Liver (tissue), 9 donors: ENCODE results near the gene MEG3. TPM values are rescaled to one million over a fixed set of nuclear protein-coding genes. Genes with fewer than 3 reads are reported as not detected.

Experiments
- DNase-seq: peaks from one replicate; pipeline ENCODE4 v3.0.0-alpha.2; 2017; ENCODE audit warnings: low spot score
- H3K27ac ChIP-seq, 2 donors: one replicate each; pipeline ENCODE4 v1.7.0; 2013; ENCODE audit warnings: inconsistent platforms in 2 of 2, low read length in 2 of 2, control low read depth in 1 of 2, low read depth in 1 of 2, mild to moderate bottlenecking in 1 of 2
- H3K27me3 ChIP-seq, 4 donors: one replicate each; pipeline versions ENCODE4 v1.6.1 to v1.7.0; 2013; ENCODE audit warnings: low read length in 3 of 4, inconsistent platforms in 1 of 4, mild to moderate bottlenecking in 1 of 4, moderate library complexity in 1 of 4; ENCODE audit not compliant: control insufficient read depth in 4 of 4, insufficient read depth in 4 of 4
- H3K36me3 ChIP-seq, 4 donors: one replicate each; pipeline versions ENCODE4 v1.6.1 to v1.7.0; 2013; ENCODE audit warnings: low read length in 3 of 4, mild to moderate bottlenecking in 3 of 4, low read depth in 1 of 4, moderate library complexity in 1 of 4; ENCODE audit not compliant: control insufficient read depth in 4 of 4, insufficient read depth in 3 of 4
- H3K4me1 ChIP-seq, 4 donors: one replicate each; pipeline versions ENCODE4 v1.6.1 to v1.7.0; 2013; ENCODE audit warnings: low read length in 3 of 4, mild to moderate bottlenecking in 3 of 4, moderate library complexity in 1 of 4; ENCODE audit not compliant: control insufficient read depth in 4 of 4, insufficient read depth in 4 of 4
- H3K4me3 ChIP-seq, 3 donors: one replicate each; pipeline versions ENCODE4 v1.6.1 to v1.7.0; 2013; ENCODE audit warnings: low read length in 3 of 3, control low read depth in 1 of 3, low read depth in 1 of 3, mild to moderate bottlenecking in 1 of 3
- H3K9ac ChIP-seq, 2 donors: one replicate each; pipeline ENCODE4 v1.7.0; 2013; ENCODE audit warnings: low read length in 2 of 2, mild to moderate bottlenecking in 2 of 2, moderate library complexity in 2 of 2, control low read depth in 1 of 2, low read depth in 1 of 2
- H3K9me3 ChIP-seq, 4 donors: one replicate each; pipeline versions ENCODE4 v1.6.1 to v1.7.0; 2013; ENCODE audit warnings: low read length in 3 of 4; ENCODE audit not compliant: control insufficient read depth in 4 of 4
- ATF3 ChIP-seq: IDR thresholded peaks from 2 replicates; pipeline ENCODE4 v1.6.1; 2016; ENCODE audit warnings: antibody characterized with exemption
- CTCF ChIP-seq: fragments of 150-350 bp; IDR thresholded peaks from 2 replicates; pipeline ENCODE4 v1.5.1; 2017; ENCODE audit warnings: improper control_type of control experiment, low read depth, low read length; ENCODE audit not compliant: missing input control
- EGR1 ChIP-seq, 2 donors: IDR thresholded peaks; 2 replicates each; pipeline ENCODE4 v1.6.1; 2016 to 2018; ENCODE audit warnings: antibody characterized with exemption in 2 of 2, low read depth in 2 of 2
- FOXA1 ChIP-seq: IDR thresholded peaks from 2 replicates; pipeline ENCODE4 v1.6.1; 2016; ENCODE audit warnings: antibody characterized with exemption
- FOXA2 ChIP-seq: IDR thresholded peaks from 2 replicates; pipeline ENCODE4 v1.6.1; 2016; ENCODE audit warnings: antibody characterized with exemption
- HNF4A ChIP-seq, 2 donors: conservative IDR thresholded peaks; 2 replicates each; pipeline ENCODE4 v1.6.1; 2016; ENCODE audit warnings: antibody characterized with exemption in 2 of 2, mild to moderate bottlenecking in 2 of 2
- HNF4G ChIP-seq: IDR thresholded peaks from 2 replicates; pipeline ENCODE4 v1.6.1; 2016; ENCODE audit warnings: antibody characterized with exemption
- MAX ChIP-seq: IDR thresholded peaks from 2 replicates; pipeline ENCODE4 v1.6.1; 2016; ENCODE audit warnings: antibody characterized with exemption
- NR2F2 ChIP-seq: IDR thresholded peaks from 2 replicates; pipeline ENCODE4 v1.6.1; 2016; ENCODE audit warnings: antibody characterized with exemption
- RAD21 ChIP-seq, 2 donors: IDR thresholded peaks; 2 replicates each; pipeline ENCODE4 v1.6.1; 2016; ENCODE audit warnings: antibody characterized with exemption in 2 of 2, mild to moderate bottlenecking in 2 of 2
- RXRA ChIP-seq, 2 donors: IDR thresholded peaks; 2 replicates each; pipeline ENCODE4 v1.6.1; 2017 to 2018; ENCODE audit warnings: antibody characterized with exemption in 2 of 2, mild to moderate bottlenecking in 1 of 2
- SP1 ChIP-seq: IDR thresholded peaks from 2 replicates; pipeline ENCODE4 v1.6.1; 2018; ENCODE audit warnings: antibody characterized with exemption, mild to moderate bottlenecking
- TAF1 ChIP-seq: conservative IDR thresholded peaks from 2 replicates; pipeline ENCODE4 v1.6.1; 2016; ENCODE audit warnings: antibody characterized with exemption, mild to moderate bottlenecking
- YY1 ChIP-seq: IDR thresholded peaks from 2 replicates; pipeline ENCODE4 v1.6.1; 2016; ENCODE audit warnings: antibody characterized with exemption, mild to moderate bottlenecking
- ZBTB33 ChIP-seq: IDR thresholded peaks from 2 replicates; pipeline ENCODE4 v1.6.1; 2016; ENCODE audit warnings: antibody characterized with exemption
- WGBS: extraction: QIAGEN DNeasy Blood & Tissue Kit; methylation state at CpG from one replicate; pipeline ENCODE4 v1.1.7; 2013; 5-methylcytosine and 5-hydroxymethylcytosine counted together
- polyA plus RNA-seq, 2 donors: library from polyadenylated mRNA; stranded (reverse) in 1 of 2; unstranded in 1 of 2; fragments of 200-250 nt in 1 of 2; fragments of >200 nt in 1 of 2; fragmentation: Nextera tagmentation in 1 of 2; extraction: Ambion mirVana in 1 of 2; gene quantifications; one replicate each; pipeline versions ENCODE4 v1.2.1 to v1.2.3, GENCODE V29; 2013 to 2015
- total RNA-seq, 2 donors: library from RNA; depleted of rRNA; stranded (reverse); fragments of >200 nt; gene quantifications; one replicate each; pipeline ENCODE4 v1.2.3, GENCODE V29; 2014
- donor health status: healthy.
- donor health status: healthy.
- donor health status: healthy.
- donor health status: healthy.
- donor health status: healthy.

The MEG3 gene
- total and polyA plus RNA-seq, 4 donors, result 12.3 to 485 (median 23.1) TPM

- DNase-seq, result no peak
- 85% methylated on average over 13 of the region's 13 CpGs for whole genome bisulfite sequencing
- no peaks in the 10 kb centered on the region for H3K4me1 ChIP-seq
- H3K27me3 ChIP-seq, result no peaks in the 10 kb centered on the region
- no peak overlapping the region for H3K4me3 ChIP-seq
- H3K36me3 ChIP-seq, result no peaks in the 10 kb centered on the region
- H3K9ac ChIP-seq, result no peak overlapping the region
- no peak overlapping the region for H3K27ac ChIP-seq
- TF ChIP-seq HNF4A (conservative IDR thresholded peaks at IDR 0.05) (no peak), SP1 (no peak), EGR1 (IDR thresholded peaks at IDR 0.05; ENCODE audit: low read depth in 2 of 2) (no peak), FOXA2 (no peak), FOXA1 (no peak), RAD21 (IDR thresholded peaks at IDR 0.05) (no peak), ZBTB33 (no peak), YY1 (no peak), RXRA (IDR thresholded peaks at IDR 0.05) (no peak), ATF3 (no peak), MAX (no peak), TAF1 (no peak), HNF4G (no peak), CTCF (no peak), NR2F2 (no peak)
- no peaks in the 10 kb centered on the region for H3K9me3 ChIP-seq
These were observed 41.9 kb downstream of the MEG3 start for GRCh38 chr14:100867631-100868315.

- H3K9ac ChIP-seq, result no peak overlapping the region
- no peak for DNase-seq
- no peak overlapping the region for H3K4me3 ChIP-seq
- H3K27me3 ChIP-seq, result no peaks in the 10 kb centered on the region
- TF ChIP-seq NR2F2 (no peak), TAF1 (no peak), ZBTB33 (no peak), FOXA1 (no peak)
- no peak overlapping the region for H3K27ac ChIP-seq
- WGBS, result 83% methylated on average over 22 of the region's 24 CpGs
- H3K4me1 ChIP-seq, result no peaks in the 10 kb centered on the region
- H3K36me3 ChIP-seq, result no peaks in the 10 kb centered on the region
- no peaks in the 10 kb centered on the region for H3K9me3 ChIP-seq
These were observed 42.9 kb downstream of the MEG3 start for GRCh38 chr14:100868621-100869370.
